HEK293 (cell line): Measurements from ENCODE around the gene DYNC1I1.

ENCODE experiments used
- CTCF ChIA-PET: fragments of 350-600 bp; formaldehyde crosslinking; extraction: SDS; loops from one replicate; lab custom pipeline; 2021; ENCODE audit warnings: antibody characterized with exemption; lab: Yijun Ruan, JAX
- POLR2A ChIA-PET: fragments of 300-600 bp; formaldehyde crosslinking; extraction: SDS; loops from one replicate; lab custom pipeline; 2020; ENCODE audit warnings: antibody characterized with exemption, inconsistent platforms; lab: Yijun Ruan, JAX
- H3K27ac ChIP-seq: fragments of 200-500 bp; sonication (Bioruptor generic); 2 replicates; pipeline ENCODE4 v1.5.1; 2014; ENCODE audit warnings: low read depth, low read length, control low read depth, inconsistent platforms; ENCODE audit errors: extremely low read depth
- H3K36me3 ChIP-seq, 2 experiments: fragments of 200-500 bp in 1 of 2; sonication (Bioruptor generic) in 1 of 2; 1 replicate in 1 of 2; 2 replicates in 1 of 2; pipeline ENCODE4 v1.5.1; 2014 to 2017; ENCODE audit warnings: inconsistent platforms in 2 of 2, low read length in 2 of 2; ENCODE audit not compliant: control insufficient read depth in 2 of 2, insufficient read depth in 1 of 2
- H3K4me1 ChIP-seq: fragments of 200-500 bp; sonication (Bioruptor generic); 2 replicates; pipeline ENCODE4 v1.5.1; 2014; ENCODE audit warnings: mild to moderate bottlenecking, low read length, inconsistent platforms; ENCODE audit not compliant: control insufficient read depth, insufficient read depth
- H3K4me3 ChIP-seq: 2 replicates; pipeline ENCODE4 v1.5.1; 2011; ENCODE audit warnings: low read depth, mild to moderate bottlenecking, control low read depth, low read length, moderate library complexity
- H3K9me3 ChIP-seq: fragments of 200-500 bp; sonication (Bioruptor generic); 2 replicates; pipeline ENCODE4 v1.5.1; 2014; ENCODE audit warnings: low read depth, low read length, inconsistent platforms; ENCODE audit not compliant: control insufficient read depth, insufficient read depth
- HOXA7 ChIP-seq: sonication (generic); formaldehyde crosslinking; IDR thresholded peaks from 2 replicates; pipeline ENCODE4 v1.8.1; 2022; ENCODE audit warnings: missing genetic modification reagents, borderline replicate concordance
- PRDM1 ChIP-seq: fragments of 450-650 bp; formaldehyde crosslinking; IDR thresholded peaks from 2 replicates; pipeline ENCODE4; 2016; ENCODE audit warnings: missing biosample characterization, missing genetic modification characterization
- SCRT1 ChIP-seq: fragments of 450-650 bp; formaldehyde crosslinking; IDR thresholded peaks from 2 replicates; pipeline ENCODE4 v1.5.1; 2016; ENCODE audit warnings: missing biosample characterization, missing genetic modification characterization, borderline replicate concordance
- ZNF202 ChIP-seq: fragments of 450-650 bp; formaldehyde crosslinking; IDR thresholded peaks from 2 replicates; pipeline ENCODE4 v1.5.1; 2016; ENCODE audit warnings: missing biosample characterization, missing genetic modification characterization, borderline replicate concordance
- ZNF394 ChIP-seq: fragments of 450-650 bp; formaldehyde crosslinking; IDR thresholded peaks from 2 replicates; pipeline ENCODE4 v1.5.1; 2016; ENCODE audit warnings: missing biosample characterization, missing genetic modification characterization, mild to moderate bottlenecking, moderate library complexity, borderline replicate concordance
- ZNF544 ChIP-seq: fragments of 450-650 bp; formaldehyde crosslinking; IDR thresholded peaks from 2 replicates; pipeline ENCODE4 v1.5.0; 2017; ENCODE audit warnings: missing biosample characterization, missing genetic modification characterization
- ZNF654 ChIP-seq: fragments of 450-650 bp; formaldehyde crosslinking; IDR thresholded peaks from 2 replicates; pipeline ENCODE4 v1.5.1; 2016; ENCODE audit warnings: low read depth, missing biosample characterization, missing genetic modification characterization
- ZNF658 ChIP-seq: fragments of 450-650 bp; formaldehyde crosslinking; IDR thresholded peaks from 2 replicates; pipeline ENCODE4; 2016; ENCODE audit warnings: missing biosample characterization, missing genetic modification characterization
- ZNF660 ChIP-seq: fragments of 450-650 bp; IDR thresholded peaks from 2 replicates; pipeline ENCODE4 v1.5.1; 2018; ENCODE audit warnings: missing biosample characterization, mild to moderate bottlenecking, missing genetic modification characterization
- ZNF776 ChIP-seq: fragments of 450-650 bp; formaldehyde crosslinking; IDR thresholded peaks from 2 replicates; pipeline ENCODE4 v1.5.0; 2017; ENCODE audit warnings: missing biosample characterization, missing genetic modification characterization, borderline replicate concordance
- TF ChIP-seq, protein P1 (sequence below): fragments of 450-650 bp; formaldehyde crosslinking; IDR thresholded peaks from 2 replicates; pipeline ENCODE4 v1.5.1; 2016; ENCODE audit warnings: missing biosample characterization, missing genetic modification characterization
- TF ChIP-seq, protein P2 (sequence below): fragments of 450-650 bp; formaldehyde crosslinking; IDR thresholded peaks from 2 replicates; pipeline ENCODE4 v1.5.1; 2016; ENCODE audit warnings: missing biosample characterization, missing genetic modification characterization
- TF ChIP-seq, protein P3 (sequence below): fragments of 450-650 bp; formaldehyde crosslinking; IDR thresholded peaks from 2 replicates; pipeline ENCODE4 v1.5.1; 2017; ENCODE audit warnings: missing biosample characterization, missing genetic modification characterization
- TF ChIP-seq, protein P4 (sequence below): fragments of 450-650 bp; formaldehyde crosslinking; IDR thresholded peaks from 2 replicates; pipeline ENCODE4 v1.5.1; 2017; ENCODE audit warnings: missing biosample characterization, missing genetic modification characterization
- TF ChIP-seq, protein P5 (sequence below): fragments of 450-650 bp; formaldehyde crosslinking; IDR thresholded peaks from 2 replicates; pipeline ENCODE4 v1.5.1; 2016; ENCODE audit warnings: missing biosample characterization, missing genetic modification characterization
- TF ChIP-seq, protein P6 (sequence below): fragments of 450-650 bp; formaldehyde crosslinking; IDR thresholded peaks from 2 replicates; pipeline ENCODE4 v1.5.1; 2016; ENCODE audit warnings: missing biosample characterization, missing genetic modification characterization

The DYNC1I1 gene

DNA sequence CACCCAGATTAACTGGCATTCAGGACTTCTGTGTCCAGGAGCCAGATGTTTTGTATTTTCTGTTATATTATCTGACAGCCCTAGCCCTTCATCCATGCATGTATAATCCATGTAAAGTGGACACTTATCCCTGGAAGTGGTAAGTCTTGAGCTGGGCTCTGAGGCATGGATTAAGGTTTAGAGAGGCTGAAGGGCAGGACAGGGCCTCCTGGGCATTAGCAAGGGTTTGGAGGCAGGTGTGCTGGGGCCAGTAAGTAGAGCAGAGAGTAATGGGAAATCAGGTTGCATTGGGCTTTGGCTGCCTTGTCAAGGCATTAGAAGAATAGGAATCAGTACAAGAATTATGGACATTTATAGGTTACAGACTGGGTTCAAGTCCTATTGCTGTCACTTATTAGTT is 138.0 kb downstream of the DYNC1I1 start (continued):
- TF ChIP-seq, protein P1, sequence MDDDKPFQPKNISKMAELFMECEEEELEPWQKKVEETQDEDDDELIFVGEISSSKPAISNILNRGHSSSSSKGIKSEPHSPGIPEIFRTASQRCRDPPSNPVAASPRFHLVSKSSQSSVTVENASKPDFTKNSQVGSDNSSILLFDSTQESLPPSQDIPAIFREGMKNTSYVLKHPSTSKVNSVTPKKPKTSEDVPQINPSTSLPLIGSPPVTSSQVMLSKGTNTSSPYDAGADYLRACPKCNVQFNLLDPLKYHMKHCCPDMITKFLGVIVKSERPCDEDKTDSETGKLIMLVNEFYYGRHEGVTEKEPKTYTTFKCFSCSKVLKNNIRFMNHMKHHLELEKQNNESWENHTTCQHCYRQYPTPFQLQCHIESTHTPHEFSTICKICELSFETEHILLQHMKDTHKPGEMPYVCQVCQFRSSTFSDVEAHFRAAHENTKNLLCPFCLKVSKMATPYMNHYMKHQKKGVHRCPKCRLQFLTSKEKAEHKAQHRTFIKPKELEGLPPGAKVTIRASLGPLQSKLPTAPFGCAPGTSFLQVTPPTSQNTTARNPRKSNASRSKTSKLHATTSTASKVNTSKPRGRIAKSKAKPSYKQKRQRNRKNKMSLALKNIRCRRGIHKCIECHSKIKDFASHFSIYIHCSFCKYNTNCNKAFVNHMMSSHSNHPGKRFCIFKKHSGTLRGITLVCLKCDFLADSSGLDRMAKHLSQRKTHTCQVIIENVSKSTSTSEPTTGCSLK, result no peak
- TF ChIP-seq, protein P2, sequence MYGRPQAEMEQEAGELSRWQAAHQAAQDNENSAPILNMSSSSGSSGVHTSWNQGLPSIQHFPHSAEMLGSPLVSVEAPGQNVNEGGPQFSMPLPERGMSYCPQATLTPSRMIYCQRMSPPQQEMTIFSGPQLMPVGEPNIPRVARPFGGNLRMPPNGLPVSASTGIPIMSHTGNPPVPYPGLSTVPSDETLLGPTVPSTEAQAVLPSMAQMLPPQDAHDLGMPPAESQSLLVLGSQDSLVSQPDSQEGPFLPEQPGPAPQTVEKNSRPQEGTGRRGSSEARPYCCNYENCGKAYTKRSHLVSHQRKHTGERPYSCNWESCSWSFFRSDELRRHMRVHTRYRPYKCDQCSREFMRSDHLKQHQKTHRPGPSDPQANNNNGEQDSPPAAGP (tag by site-specific recombination), result no peak

DNA sequence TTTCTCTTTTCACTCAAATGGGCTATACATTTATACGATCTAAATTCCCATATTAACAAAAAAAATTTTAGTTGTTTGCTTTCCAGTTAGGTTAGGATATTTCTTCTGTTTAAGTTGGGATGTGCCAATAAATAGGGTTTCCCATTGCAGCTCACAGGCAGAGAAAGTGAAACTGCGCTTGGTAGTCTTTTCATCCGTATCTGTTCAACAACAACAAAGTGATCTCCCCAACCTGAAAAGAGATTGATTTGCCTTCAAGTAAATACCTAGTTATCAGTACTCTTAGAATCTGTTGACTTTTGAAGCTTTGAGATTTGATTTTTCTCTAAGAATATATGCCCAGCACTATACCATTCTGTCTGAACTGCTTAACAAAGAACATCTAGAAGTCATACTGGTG is 143.4 kb downstream of the DYNC1I1 start:
- POLR2A ChIA-PET, result no interaction called here
- TF ChIP-seq, protein P3, sequence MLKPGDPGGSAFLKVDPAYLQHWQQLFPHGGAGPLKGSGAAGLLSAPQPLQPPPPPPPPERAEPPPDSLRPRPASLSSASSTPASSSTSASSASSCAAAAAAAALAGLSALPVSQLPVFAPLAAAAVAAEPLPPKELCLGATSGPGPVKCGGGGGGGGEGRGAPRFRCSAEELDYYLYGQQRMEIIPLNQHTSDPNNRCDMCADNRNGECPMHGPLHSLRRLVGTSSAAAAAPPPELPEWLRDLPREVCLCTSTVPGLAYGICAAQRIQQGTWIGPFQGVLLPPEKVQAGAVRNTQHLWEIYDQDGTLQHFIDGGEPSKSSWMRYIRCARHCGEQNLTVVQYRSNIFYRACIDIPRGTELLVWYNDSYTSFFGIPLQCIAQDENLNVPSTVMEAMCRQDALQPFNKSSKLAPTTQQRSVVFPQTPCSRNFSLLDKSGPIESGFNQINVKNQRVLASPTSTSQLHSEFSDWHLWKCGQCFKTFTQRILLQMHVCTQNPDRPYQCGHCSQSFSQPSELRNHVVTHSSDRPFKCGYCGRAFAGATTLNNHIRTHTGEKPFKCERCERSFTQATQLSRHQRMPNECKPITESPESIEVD (tag by site-specific recombination), result no peak
- TF ChIP-seq HOXA7 (CRISPR knock-in tag) (no peak), SCRT1 (tag by site-specific recombination) (no peak), ZNF658 (tag by site-specific recombination) (no peak), ZNF202 (tag by site-specific recombination) (no peak)
- TF ChIP-seq, protein P4, sequence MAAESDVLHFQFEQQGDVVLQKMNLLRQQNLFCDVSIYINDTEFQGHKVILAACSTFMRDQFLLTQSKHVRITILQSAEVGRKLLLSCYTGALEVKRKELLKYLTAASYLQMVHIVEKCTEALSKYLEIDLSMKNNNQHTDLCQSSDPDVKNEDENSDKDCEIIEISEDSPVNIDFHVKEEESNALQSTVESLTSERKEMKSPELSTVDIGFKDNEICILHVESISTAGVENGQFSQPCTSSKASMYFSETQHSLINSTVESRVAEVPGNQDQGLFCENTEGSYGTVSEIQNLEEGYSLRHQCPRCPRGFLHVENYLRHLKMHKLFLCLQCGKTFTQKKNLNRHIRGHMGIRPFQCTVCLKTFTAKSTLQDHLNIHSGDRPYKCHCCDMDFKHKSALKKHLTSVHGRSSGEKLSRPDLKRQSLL (tag by site-specific recombination), result no peak
- TF ChIP-seq, protein P5, sequence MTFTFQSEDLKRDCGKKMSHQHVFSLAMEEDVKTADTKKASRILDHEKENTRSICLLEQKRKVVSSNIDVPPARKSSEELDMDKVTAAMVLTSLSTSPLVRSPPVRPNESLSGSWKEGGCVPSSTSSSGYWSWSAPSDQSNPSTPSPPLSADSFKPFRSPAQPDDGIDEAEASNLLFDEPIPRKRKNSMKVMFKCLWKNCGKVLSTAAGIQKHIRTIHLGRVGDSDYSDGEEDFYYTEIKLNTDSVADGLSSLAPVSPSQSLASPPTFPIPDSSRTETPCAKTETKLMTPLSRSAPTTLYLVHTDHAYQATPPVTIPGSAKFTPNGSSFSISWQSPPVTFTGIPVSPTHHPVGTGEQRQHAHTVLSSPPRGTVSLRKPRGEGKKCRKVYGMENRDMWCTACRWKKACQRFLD (tag by site-specific recombination), result no peak
- TF ChIP-seq, all 188 proteins: peak for 0
- H3K36me3 ChIP-seq, result no peaks in the 10 kb centered on the region
- H3K27ac ChIP-seq, result no peak overlapping the region
- H3K4me1 ChIP-seq, result no peaks in the 10 kb centered on the region
- CTCF ChIA-PET, result interaction anchor here (0.6 to 4.4 kb wide), 37 partner anchors 10 to 1932 kb away, joined by 3 to 35 read pairs (median 3); no protein-coding TSS in a partner anchor
- no peaks in the 10 kb centered on the region for H3K9me3 ChIP-seq
- no peak overlapping the region for H3K4me3 ChIP-seq

DNA sequence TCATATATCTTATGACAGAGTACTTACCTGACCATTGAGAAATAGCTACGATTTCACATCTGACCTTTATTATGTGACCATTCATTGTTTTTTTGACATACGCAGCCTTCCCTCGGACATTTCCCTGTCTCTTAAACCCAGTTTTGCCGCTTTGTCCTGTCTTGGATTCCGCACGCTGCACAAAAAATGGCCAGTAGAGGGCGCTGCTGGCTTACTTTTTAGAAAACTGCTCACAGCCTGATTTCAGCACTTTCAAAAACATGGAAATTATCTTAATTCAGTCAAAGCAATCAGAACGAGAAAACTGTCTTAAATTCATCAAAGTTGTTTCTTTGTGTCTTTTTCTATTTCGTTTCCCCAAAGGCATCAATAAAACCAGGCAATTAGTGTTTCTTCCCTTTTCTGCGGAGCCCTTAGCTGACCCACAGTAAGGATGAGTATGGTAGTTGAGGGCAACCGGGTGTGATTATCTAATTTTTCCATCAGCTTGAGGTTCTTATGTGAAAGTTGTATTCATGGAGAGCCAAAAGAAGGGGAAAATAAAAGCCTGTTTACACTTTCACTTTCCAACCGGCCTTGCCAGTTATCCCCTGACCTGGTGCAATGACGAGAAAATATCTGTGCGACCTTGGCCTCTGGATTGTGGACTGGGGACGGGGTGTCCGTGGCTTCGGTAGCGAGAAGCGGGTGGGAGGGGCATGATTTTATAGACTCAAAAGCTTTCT is 144.4 kb downstream of the DYNC1I1 start:
- TF ChIP-seq ZNF654 (peak; percentile 97), ZNF660 (tag by site-specific recombination) (0 out of 2 replicates have a peak, but pooled peaks have one; percentile 53), PRDM1 (tag by site-specific recombination) (peak; percentile 43; the same call in 1 of the 2 replicates), ZNF544 (tag by site-specific recombination) (no peak), ZNF776 (tag by site-specific recombination) (no peak), ZNF394 (0 out of 2 replicates have a peak, but pooled peaks have one; percentile 20)
- TF ChIP-seq, protein P6, sequence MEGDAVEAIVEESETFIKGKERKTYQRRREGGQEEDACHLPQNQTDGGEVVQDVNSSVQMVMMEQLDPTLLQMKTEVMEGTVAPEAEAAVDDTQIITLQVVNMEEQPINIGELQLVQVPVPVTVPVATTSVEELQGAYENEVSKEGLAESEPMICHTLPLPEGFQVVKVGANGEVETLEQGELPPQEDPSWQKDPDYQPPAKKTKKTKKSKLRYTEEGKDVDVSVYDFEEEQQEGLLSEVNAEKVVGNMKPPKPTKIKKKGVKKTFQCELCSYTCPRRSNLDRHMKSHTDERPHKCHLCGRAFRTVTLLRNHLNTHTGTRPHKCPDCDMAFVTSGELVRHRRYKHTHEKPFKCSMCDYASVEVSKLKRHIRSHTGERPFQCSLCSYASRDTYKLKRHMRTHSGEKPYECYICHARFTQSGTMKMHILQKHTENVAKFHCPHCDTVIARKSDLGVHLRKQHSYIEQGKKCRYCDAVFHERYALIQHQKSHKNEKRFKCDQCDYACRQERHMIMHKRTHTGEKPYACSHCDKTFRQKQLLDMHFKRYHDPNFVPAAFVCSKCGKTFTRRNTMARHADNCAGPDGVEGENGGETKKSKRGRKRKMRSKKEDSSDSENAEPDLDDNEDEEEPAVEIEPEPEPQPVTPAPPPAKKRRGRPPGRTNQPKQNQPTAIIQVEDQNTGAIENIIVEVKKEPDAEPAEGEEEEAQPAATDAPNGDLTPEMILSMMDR (tag by site-specific recombination), result peak; percentile 74
- ChIA-PET POLR2A (no interaction called here), CTCF (interaction anchor here (0.5 to 4.4 kb wide), 42 partner anchors 9 to 1919 kb away, joined by 3 to 35 read pairs (median 3); partner anchors contain the start of gene DLX6)
- no peaks in the 10 kb centered on the region for H3K36me3 ChIP-seq
- H3K4me1 ChIP-seq, result no peaks in the 10 kb centered on the region
- no peak overlapping the region for H3K27ac ChIP-seq
- H3K9me3 ChIP-seq, result no peaks in the 10 kb centered on the region
- no peak overlapping the region for H3K4me3 ChIP-seq
